ENCODE data around the gene BAZ1A.

- TF ChIP-seq CTCF (IDR thresholded peaks at IDR 0.05): no peak
- TF ChIP-seq POLR2A (IDR thresholded peaks at IDR 0.05): no peak
- peak in 1 of 2 donors; percentile 52 for TF ChIP-seq POLR2AphosphoS5 (IDR thresholded peaks at IDR 0.05; ENCODE audit: insufficient read depth in 1 of 2, low read depth in 1 of 2)
Measured at GRCh38 chr14:34781242-34781641, 93.9 kb downstream of the BAZ1A start.

All from vagina (tissue), 2 donors.